Activated B cell treated with CpG ODN at 0.5 μM for 24 hours (primary cell): Measurements from ENCODE around the gene MLPH. TPM values are rescaled to one million over a fixed set of nuclear protein-coding genes. Genes with fewer than 3 reads are reported as not detected.

Experiments
- ATAC-seq: fragments of 200-7000 bp; cut with Tn5 transposase; one replicate; pipeline ENCODE4 v1.10.0; 2021; ENCODE audit warnings: low read depth, mild to moderate bottlenecking, moderate library complexity
- CTCF ChIA-PET: fragments of 350-600 bp; sonication (Branson Sonifier 250); formaldehyde crosslinking; loops from one replicate; lab custom pipeline; 2021; ENCODE audit warnings: antibody characterized with exemption; lab: Charles Lee
- POLR2A ChIA-PET: fragments of 350-600 bp; sonication (Branson Sonifier 250); formaldehyde crosslinking; loops from one replicate; lab custom pipeline; 2021; ENCODE audit warnings: antibody characterized with exemption; lab: Charles Lee
- DNase-seq: peaks from one replicate; pipeline ENCODE4 v3.0.0; 2022
- H3K27ac Mint-ChIP-seq: one replicate; pipeline ENCODE4 v1.8.0; 2020; ENCODE audit warnings: mixed read lengths
- H3K27me3 Mint-ChIP-seq: one replicate; pipeline ENCODE4 v1.8.0; 2021; ENCODE audit warnings: mixed read lengths
- H3K36me3 Mint-ChIP-seq: one replicate; pipeline ENCODE4 v1.8.0; 2021; ENCODE audit warnings: low read depth, mixed read lengths
- H3K4me1 Mint-ChIP-seq: one replicate; pipeline ENCODE4 v1.8.0; 2021; ENCODE audit warnings: mixed read lengths
- H3K4me3 Mint-ChIP-seq: one replicate; pipeline ENCODE4 v1.8.0; 2020; ENCODE audit warnings: mild to moderate bottlenecking, mixed read lengths
- H3K9me3 Mint-ChIP-seq: one replicate; pipeline ENCODE4 v1.8.0; 2020; ENCODE audit warnings: mixed read lengths
- intact Hi-C: fragments of 100-400 bp; cut with micrococcal nuclease; formaldehyde crosslinking; loops from one replicate; pipeline ENCODE4 v1.15.1; 2024
- total RNA-seq: library from RNA; stranded (reverse); gene quantifications from 2 replicates; pipeline ENCODE4 v1.2.3, GENCODE V29; 2022
- TF ChIP-seq, protein P1 (sequence below): fragments of 200-600 bp; IDR thresholded peaks from one replicate; pipeline ENCODE4 v1.8.0; 2022; ENCODE audit warnings: antibody characterized with exemption, mild to moderate bottlenecking

Gene MLPH
- total RNA-seq, 1 donor from 2014 or later: not detected

DNA sequence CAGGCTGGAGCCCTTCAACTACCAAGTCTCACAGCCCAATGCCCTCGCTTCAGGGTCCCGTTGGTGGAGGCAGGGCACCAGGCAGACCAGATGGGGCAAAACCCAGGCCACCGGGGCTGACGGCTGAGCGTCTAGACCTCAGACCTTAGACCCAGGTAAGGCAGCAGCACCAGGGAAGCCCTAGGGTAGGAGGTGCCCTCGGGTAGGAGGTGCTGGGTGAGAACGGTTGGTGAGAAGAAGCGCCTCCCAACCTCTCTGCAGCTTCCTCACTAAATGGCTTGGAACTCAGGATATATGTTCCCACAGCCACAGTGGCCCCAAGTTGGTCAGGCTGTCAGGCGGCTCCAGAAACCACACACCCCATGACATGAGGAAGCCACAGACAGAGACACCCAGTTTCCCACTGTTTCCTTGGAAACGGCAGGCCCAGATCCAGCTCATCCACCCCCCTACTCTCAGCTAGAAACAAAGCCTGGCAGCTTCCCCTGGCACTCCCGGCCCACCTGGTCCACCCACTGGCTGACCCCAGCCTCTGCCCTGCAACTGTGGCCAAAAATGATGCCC is 13.1 kb upstream of the MLPH start:
- DNase-seq (no peak), ATAC-seq (no peak)
- no peaks in the 10 kb centered on the region for H3K9me3 Mint-ChIP-seq
- TF ChIP-seq, protein P1, sequence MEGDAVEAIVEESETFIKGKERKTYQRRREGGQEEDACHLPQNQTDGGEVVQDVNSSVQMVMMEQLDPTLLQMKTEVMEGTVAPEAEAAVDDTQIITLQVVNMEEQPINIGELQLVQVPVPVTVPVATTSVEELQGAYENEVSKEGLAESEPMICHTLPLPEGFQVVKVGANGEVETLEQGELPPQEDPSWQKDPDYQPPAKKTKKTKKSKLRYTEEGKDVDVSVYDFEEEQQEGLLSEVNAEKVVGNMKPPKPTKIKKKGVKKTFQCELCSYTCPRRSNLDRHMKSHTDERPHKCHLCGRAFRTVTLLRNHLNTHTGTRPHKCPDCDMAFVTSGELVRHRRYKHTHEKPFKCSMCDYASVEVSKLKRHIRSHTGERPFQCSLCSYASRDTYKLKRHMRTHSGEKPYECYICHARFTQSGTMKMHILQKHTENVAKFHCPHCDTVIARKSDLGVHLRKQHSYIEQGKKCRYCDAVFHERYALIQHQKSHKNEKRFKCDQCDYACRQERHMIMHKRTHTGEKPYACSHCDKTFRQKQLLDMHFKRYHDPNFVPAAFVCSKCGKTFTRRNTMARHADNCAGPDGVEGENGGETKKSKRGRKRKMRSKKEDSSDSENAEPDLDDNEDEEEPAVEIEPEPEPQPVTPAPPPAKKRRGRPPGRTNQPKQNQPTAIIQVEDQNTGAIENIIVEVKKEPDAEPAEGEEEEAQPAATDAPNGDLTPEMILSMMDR: no peak
- no peak overlapping the region for H3K27ac Mint-ChIP-seq
- H3K4me1 Mint-ChIP-seq: peaks cover 8% of the 10 kb centered on the region
- intact Hi-C loops: no loop called here
- ChIA-PET POLR2A (no interaction called here), CTCF (interaction anchor here (2.4 kb wide), 1 partner anchor 53 kb away, joined by 20 read pairs; no protein-coding TSS in a partner anchor)
- H3K4me3 Mint-ChIP-seq: peak overlapping the region; percentile 66
- peaks cover 27% of the 10 kb centered on the region for H3K27me3 Mint-ChIP-seq
- H3K36me3 Mint-ChIP-seq: peaks cover 2% of the 10 kb centered on the region

DNA sequence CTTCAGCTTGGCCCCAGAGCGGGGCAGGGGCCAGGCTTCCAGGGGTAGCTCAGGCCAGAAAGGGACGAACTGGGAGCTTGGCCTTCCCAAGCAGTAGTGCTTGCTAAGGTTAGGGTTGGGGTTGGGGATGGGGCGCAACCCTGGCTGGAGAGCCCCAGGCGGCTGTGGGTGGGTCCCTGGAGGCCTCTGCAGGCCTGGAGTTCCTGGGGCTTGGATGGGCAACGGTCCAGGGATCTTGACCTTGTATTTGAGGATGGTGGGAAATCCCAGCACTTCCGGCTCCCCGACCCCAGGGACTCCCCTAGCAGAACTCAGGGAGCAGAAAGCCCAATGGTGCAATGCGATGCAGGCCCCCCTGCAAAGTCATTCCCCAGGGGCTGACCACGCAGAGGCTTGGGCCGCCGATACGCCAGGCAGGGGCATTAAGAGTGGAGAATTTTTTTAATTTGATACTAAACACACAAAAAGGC is 12.6 kb upstream of the MLPH start:
- intact Hi-C loops: no loop called here
- CTCF ChIA-PET: interaction anchor here (2.4 kb wide), 1 partner anchor 53 kb away, joined by 20 read pairs; no protein-coding TSS in a partner anchor
- Mint-ChIP-seq H3K9me3 (no peaks in the 10 kb centered on the region), H3K27me3 (peaks cover 28% of the 10 kb centered on the region), H3K4me1 (peaks cover 8% of the 10 kb centered on the region), H3K36me3 (peaks cover 2% of the 10 kb centered on the region), H3K27ac (peak overlapping the region; percentile 84), H3K4me3 (peak overlapping the region; percentile 87)
- no peak for ATAC-seq
- TF ChIP-seq, protein P1: no peak
- no peak for DNase-seq
- POLR2A ChIA-PET: no interaction called here

DNA sequence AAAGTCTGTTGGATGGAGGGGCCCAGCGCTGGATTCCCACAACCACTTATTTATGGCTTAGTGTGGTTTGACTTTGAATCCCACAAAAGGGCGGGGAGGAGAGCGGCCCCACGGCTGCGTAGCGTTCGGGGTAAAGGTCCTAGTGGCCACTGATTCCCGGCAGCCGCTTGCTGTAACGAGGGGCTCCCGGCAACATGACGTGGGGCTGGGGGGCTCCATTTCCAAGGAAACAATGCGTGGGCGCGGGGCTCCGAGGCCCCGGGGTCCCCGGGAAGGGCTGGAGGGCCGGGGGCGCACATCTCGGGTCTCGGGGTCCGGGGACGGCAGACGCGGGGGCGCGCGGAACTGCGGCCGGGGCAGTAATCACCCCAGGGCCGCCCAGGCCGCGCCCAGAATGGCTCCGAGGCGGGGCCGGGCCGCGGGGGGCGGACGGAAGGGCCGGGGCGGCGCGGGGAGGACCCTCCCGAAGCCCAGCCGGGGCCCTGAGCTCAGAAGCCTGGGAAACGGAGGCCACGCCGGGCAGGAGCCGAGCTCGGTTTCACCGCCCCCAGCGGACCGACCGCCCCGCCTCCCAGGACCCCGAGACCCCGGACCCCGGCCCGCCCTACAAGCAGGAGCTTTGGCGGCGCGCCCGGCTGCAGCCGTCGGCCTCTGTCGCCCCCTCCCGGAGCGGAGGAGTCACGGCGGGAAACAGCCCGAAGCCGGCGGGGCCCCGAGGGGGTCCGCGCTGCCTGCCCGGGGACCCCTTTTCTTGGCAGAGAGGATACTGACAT is 11.9 kb upstream of the MLPH start:
- DNase-seq (peak; percentile 89), ATAC-seq (peak; percentile 91)
- Mint-ChIP-seq H3K36me3 (peaks cover 2% of the 10 kb centered on the region), H3K9me3 (no peaks in the 10 kb centered on the region), H3K27ac (peak overlapping the region; percentile 84), H3K27me3 (peaks cover 30% of the 10 kb centered on the region), H3K4me1 (peaks cover 8% of the 10 kb centered on the region), H3K4me3 (peak overlapping the region; percentile 87)
- TF ChIP-seq, protein P1: peak; percentile 27
- intact Hi-C loops: loop anchor here (1.0 kb wide), 5 partner anchors 54 to 814 kb away; no protein-coding TSS in a partner anchor
- POLR2A ChIA-PET: interaction anchor here (0.7 to 1.1 kb wide), 6 partner anchors 38 to 808 kb away, joined by 3 to 4 read pairs (median 3); no protein-coding TSS in a partner anchor
- CTCF ChIA-PET: interaction anchor here (0.8 to 2.4 kb wide), 6 partner anchors 17 to 311 kb away, joined by 3 to 20 read pairs (median 4); no protein-coding TSS in a partner anchor

DNA sequence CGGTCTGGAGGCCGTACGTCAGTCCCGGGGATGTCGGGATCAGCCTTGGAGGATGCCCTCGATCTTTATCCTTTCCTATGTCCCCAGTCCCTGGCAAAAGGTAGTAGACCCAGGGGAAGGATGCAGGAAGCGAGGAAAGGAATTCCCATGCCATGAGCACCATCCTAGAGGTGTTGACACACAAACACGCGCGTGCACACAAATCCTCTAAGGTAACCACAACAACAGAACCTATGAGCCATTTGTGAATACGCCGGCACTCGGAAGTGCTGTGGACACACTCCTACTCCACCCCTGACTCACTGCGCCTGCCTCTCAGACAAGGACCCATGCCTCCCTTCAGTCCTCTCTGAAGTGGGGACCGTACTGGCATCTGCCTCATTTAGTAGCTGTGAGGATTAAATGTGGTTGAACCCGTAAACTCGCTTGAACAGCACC is 11.3 kb upstream of the MLPH start:
- peak overlapping the region; percentile 72 for H3K4me3 Mint-ChIP-seq

More for the DNA sequence above, 11.3 kb upstream of the MLPH start:
- Mint-ChIP-seq H3K9me3 (no peaks in the 10 kb centered on the region), H3K4me1 (peaks cover 8% of the 10 kb centered on the region), H3K36me3 (peaks cover 2% of the 10 kb centered on the region), H3K27me3 (peaks cover 32% of the 10 kb centered on the region), H3K27ac (no peak overlapping the region)
- DNase-seq: no peak
- peak; percentile 5 for ATAC-seq
- TF ChIP-seq, protein P1: no peak
- intact Hi-C loops: loop anchor here (1.0 kb wide), 5 partner anchors 54 to 814 kb away; no protein-coding TSS in a partner anchor
- ChIA-PET POLR2A (interaction anchor here (0.7 to 1.1 kb wide), 6 partner anchors 37 to 808 kb away, joined by 3 to 4 read pairs (median 3); no protein-coding TSS in a partner anchor), CTCF (interaction anchor here (0.8 to 2.4 kb wide), 6 partner anchors 18 to 312 kb away, joined by 3 to 20 read pairs (median 4); no protein-coding TSS in a partner anchor)
